GM19395 (cell line): Measurements from ENCODE around the gene CASQ2.
"Not testable (repeated sequence)": the region's sequence is repeated elsewhere in the genome, so short reads cannot be mapped to it uniquely, and the experiment has no call there.

ENCODE experiments used
- ATAC-seq: cut with Tn5 transposase; IDR thresholded peaks from one replicate; pipeline ENCODE4 v1.9.1; 2021; ENCODE audit warnings: mild to moderate bottlenecking, moderate library complexity; ENCODE audit not compliant: unreplicated experiment

CASQ2 gene

GRCh38 chr1:115781851-115782250, 13.3 kb upstream of the CASQ2 start:
- no peak for ATAC-seq

GRCh38 chr1:115781343-115781742, 12.8 kb upstream of the CASQ2 start:
- ATAC-seq: no peak

DNA sequence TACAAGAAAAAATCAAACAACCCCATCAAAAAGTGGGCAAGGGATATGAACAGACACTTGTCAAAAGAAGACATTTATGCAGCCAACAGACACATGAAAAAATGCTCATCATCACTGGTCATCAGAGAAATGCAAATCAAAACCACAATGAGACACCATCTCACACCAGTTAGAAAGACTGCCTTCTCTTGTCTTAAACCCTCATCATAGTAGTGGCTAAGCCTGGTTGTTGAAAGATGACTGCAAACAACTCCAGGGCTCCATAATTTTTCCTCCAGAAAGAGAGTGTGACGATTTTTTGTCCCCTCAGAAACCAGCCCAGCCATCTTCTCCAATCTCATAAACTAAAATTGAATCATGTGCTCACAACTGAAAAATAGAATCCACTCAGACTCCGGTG, 12.1 kb upstream of the CASQ2 start:
- ATAC-seq: not testable (repeated sequence)

DNA sequence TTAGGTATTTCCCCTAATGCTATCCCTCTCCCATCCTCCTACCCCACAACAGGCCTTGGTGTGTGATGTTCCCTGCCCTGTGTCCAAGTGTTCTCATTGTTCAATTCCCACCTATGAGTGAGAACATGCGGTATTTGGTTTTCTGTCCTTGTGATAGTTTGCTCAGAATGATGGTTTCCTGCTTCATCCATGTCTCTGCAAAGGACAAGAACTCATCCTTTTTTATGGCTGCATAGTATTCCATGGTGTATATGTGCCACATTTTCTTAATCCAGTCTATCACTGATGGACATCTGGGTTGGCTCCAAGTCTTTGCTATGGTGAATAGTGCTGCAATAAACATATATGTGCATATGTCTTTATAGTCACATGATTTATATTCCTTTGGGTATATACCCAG, 10.6 kb upstream of the CASQ2 start:
- not testable (repeated sequence) for ATAC-seq

DNA sequence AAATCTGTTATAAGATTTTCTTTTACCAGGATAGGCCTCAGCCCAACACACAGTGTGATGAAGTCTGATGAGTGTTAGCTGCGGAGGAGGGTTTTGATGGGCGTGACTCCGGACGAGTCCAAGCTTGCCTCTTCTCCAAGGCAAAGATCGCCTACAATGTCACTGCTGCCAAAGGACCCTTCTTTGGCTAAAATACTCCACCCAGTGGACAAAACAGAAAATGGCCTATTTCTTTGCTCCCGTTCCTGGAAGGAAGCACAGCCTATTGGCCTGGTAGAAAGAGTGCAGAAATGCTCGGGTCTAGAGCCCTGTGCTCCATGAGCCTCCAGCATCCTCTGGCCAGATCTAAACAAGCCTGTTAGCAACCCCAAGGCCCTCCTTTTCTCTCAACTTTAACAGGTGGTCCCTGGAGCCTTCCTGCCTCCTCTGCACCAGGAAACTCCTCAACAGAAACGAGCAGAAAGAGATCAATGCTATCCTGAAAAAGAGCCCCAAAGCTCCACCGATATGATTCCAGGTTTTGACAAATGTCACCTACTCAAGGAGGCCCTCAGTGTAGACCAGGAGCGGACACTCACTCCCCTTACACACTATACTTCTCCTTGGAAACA, 3.4 kb upstream of the CASQ2 start:
- ATAC-seq: peak; percentile 91

DNA sequence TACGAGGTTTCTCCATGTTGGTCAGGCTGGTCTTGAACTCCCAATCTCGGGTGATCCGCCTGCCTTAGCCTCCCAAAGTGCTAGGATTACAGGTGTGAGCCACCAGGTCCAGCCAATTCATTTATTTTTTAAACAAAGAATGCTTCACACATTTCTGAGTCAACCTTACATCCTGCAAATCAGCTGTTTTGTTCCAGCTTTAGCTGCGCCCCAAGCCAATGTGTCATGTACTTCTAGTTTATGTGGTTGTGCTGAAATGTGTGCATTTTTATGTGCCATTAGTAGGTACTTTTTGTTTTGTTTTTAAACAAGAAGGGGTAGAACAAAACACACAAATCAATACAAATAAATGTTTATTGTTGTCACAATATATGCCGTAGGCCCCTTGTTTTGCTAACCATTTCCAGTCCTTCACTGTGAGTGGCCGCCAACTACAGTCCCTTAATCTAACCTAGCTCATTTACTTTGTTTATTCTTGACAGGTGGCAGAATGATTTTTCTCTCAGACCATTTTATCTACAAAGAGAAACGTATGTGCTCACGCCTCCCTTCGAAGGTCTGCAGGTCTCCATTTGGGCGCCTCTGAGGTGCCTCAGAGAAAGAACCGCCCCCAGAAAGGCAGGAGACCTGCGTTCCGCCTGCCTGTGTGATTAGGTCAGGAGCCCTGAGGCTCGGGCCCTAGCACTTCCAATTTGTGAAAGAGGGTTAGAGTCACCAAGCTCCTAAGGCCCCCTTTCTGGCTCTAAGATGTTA, 2.8 kb upstream of the CASQ2 start:
- ATAC-seq: peak; percentile 26

- ATAC-seq: no peak
These were observed 1.1 kb downstream of the CASQ2 start for GRCh38 chr1:115767403-115767802.

- no peak for ATAC-seq
These were observed 3.4 kb downstream of the CASQ2 start for GRCh38 chr1:115765091-115765490.

DNA sequence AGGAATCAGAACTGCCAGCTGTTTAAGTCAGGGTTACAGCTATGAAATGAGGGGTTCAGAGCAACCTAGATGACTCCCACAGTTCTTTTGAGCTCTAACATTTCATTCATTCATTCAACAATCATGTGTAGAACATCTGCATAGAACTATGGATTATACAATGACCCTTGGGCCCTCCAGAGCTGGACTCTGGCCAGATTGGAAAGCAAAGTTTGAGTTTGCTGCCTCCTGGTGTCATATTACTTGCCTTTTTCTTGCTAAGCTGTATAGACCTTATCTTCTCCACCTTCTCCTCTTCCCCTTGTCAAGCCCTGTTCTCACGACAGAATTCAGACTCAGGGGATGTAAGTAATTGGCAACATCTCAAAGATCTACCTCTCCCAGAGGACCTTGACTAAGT, 4.0 kb downstream of the CASQ2 start:
- no peak for ATAC-seq

GRCh38 chr1:115762779-115763178, 5.7 kb downstream of the CASQ2 start:
- no peak for ATAC-seq

DNA sequence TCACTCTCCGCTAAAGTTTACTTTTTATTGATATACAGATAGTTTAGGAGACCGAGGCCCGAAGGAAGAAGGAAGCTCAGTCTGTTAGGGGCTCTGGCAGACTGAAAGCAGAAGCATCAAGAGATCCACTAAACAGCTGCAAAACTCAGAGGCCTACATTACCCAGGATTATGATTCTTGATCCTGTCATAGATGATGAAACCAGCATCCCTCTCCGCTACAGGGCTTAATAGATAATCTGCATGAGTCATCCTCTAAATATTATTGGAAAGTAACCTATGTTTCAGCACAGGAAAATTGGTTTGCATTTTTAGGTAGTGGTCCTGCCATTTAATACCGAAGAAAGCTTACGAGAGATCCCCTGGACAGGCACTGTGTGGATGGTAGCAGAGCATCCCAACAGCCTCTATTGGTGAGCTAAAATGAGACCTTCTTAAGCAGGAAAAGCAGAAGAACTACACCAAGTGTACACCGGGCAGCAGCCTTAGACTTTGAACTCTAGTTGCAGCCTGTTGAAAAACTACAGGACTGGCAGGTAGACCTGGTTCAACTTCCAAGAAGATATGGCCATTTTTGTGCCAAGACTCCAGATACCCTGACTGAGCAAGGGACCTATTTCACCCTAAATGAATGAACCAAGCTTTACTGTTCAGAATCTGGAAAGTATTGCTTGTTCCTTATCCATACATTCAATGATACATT, 6.8 kb downstream of the CASQ2 start:
- no peak for ATAC-seq

- no peak for ATAC-seq
These were observed 10.7 kb downstream of the CASQ2 start for GRCh38 chr1:115757856-115758255.

- no peak for ATAC-seq
These were observed 11.2 kb downstream of the CASQ2 start for GRCh38 chr1:115757326-115757725.

DNA sequence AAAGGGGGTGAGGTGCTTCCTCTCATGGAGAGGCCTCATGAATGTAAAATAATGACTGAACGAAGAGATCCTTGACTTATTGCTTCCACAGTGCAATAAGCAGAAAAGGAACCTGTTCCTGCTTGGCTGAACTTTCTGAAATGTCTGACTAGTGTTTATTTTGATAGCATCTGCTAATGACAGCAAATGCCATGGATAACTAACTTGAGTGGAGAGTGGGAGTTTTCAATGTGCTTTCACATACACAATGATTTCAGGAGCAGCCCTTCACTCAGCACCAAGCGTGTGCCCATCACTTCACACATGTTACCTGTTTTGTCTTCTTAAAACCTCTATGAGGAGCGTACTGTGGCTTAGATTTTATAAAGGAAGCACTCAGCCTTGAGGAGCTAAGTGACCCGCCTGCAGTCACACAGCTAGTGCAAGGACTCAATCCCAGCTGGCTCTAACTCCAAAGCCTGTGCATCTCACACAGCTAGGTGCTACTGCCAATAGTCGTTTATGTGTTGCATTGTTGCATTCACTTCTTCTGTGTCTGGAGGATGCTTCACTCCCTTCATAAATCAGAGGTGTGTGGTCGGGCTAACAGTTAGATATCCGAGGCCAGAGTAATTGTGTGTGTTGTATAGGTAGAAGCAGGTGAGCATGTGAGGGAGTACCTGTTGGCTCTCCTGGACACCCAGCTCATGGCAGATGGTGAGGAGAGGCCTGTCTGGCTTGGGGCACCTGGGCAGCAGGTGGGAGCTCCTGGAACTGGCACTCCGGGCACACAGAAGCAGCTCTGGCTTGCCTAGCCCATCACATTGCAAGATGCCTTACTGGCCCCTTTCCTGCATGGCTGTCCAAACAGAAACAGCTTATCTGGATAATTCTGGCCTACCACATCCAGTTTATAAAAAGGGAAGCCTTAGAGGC, 12.8 kb downstream of the CASQ2 start:
- ATAC-seq: no peak

DNA sequence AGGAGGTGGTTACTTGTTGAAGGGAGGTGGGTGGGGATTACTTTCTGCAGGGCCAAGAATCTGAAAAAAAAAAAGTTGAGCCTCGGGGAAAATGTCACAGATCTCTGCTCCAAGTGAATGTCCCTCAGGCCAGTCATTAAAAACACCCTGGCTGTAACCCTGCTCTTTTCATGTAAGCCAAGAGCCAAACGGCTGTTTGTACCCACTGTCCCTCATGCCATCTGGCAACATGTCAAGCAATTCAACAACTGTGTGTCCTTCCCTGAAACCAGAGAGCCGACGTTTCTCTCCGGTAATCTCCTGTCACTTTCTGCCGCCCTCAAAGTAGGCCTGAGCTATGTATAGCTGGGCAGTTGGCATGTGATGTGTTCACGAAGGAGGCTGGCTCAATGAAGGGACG, 14.7 kb downstream of the CASQ2 start:
- ATAC-seq: no peak

DNA sequence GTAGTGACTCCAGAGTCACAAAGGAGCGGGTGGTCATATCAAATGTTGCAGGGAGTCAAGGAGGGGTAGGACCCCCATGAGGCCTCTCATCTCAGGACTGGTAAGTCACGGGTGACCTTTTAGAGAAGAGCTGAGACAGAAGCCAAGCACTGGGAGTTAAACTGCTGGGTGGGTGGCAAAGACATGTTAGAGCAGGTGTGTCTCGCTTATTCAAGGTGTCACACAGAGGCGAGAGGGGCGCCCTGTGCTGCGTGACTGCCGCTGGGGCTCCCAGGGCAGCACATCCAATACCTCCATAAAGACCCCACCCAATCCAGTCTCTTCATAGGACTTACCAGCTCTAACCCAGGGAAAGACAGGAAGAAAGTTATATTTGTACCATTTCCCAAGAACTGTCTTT, 15.2 kb downstream of the CASQ2 start:
- ATAC-seq: no peak

DNA sequence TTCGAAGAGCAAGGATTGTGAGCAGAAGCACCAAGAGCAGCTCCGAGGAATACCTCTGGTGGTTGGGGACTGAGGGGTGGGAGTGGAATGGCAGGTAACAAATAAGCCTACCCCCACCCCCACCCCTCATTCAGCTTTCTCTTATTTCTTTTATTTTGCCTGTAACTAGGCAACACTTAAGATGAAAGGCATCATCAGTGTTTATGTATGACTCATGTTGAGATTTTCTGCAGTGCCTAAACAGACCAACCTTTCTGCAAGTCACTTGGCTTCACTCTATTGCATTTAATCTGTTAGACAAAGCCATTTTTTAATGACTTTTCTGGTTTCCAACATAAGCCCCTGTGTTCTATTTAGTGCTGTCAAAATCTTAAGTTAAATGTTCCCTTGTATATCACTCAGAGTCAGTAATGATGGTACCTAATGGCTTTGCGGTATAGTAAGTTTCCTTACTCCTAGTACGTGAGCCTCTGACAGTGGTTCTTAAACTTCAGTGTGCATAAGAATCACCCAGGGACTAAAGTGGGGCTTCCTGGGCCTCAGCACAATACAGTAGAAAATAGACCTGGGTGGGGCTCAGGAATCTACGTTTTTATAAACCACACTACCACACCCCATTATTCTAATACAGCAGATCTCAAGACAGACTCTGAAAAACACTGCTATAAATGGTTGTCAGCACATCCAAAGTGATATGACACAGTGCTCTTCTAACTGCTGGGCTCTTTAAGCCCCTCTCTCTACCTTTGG, 19.9 kb downstream of the CASQ2 start:
- no peak for ATAC-seq

DNA sequence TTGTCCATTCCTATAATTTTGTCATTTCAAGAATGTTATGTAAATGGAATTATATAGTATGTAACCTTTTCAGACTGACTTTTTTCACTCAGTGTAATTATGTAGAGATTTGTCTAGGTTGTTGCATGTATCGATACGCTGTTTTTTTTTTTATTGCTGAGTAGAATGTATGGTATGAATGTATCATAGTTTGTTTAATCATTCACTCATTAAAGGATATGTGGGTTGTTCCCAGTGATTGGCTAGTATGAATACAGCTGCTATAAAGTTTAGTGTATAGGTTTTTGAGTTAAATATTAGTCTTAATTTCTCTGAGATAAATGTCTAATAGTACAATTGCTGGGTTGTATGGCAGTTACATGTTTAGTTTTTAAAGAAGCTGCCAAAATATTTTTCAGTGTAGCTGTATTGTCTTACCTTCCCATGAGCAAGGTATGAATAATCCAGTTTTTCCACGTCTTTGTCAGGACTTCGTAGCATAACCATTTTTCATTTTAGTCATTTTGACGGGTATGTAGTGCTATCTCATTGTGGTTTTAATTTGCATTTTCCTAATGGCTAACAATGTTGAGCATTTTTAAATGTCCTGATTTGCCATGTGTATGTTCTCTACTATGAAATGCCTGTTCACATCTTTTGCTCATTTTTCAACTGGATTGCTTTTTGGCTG, 22.4 kb downstream of the CASQ2 start:
- ATAC-seq: no peak

- ATAC-seq: no peak
These were observed 23.8 kb downstream of the CASQ2 start for GRCh38 chr1:115744646-115745275.
